AML-193 (cell line): ENCODE data around the gene SLC15A4.
A peak's percentile ranks its signal among the peaks of the same experiment; 100 is the strongest.
"Not testable (repeated sequence)": the region's sequence is repeated elsewhere in the genome, so short reads cannot be mapped to it uniquely, and the experiment has no call there.

ENCODE experiments used
- DNase-seq, 2 experiments: peaks; one replicate each; lab custom pipeline; 2025; lab: John Stamatoyannopoulos, UW

Gene SLC15A4

DNA sequence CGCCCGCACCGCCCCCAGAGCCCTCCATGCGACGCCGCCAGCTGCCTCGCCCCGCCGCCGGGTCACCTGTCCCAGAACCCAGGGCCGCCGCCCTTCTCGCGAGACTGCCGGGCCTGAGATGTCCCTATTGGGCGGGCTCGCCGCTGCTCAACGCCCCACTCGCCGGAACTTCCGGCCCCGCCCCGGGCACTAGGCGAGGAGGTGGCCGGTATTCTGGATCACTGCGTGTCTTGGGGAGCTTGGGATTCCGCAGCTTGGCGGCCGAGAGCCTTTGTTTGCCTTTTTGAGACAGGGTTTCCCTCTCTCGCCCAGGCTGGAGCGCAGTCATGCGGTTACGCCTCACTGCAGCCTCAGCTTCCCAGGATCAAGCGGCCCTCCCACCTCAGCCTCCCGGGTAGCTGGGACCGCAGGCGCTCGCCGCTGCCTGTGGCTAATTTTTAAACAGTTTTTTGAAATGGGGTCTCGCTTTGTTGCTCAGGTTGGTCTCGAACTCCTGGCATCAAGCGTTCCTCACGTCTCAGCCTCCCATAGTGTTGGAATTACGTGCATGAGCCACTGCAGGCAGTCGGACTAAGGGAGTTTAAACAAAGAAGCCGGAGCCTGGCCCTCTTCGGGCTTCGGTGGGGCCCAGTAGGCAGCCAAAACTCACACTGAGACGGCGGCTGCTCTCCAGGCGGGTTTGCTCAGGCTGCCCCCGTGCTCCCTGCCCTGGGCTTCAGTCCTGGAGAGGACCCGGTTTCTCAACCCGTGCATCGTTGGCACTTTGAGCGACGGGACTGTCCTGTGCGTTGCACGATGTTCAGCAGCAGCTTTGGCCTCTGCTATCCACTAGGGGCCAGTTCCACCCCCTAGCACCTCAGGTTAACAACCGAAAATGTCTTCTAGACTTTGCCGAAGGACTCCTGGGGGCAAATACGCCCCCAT lies at the start of gene SLC15A4:
SLC15A4 (minus strand) TSS at position 43 of the 924 bp plus-strand sequence; CDS start at position 28, 15 bp downstream.
- peak; percentile 84 to 86 for DNase-seq

DNA sequence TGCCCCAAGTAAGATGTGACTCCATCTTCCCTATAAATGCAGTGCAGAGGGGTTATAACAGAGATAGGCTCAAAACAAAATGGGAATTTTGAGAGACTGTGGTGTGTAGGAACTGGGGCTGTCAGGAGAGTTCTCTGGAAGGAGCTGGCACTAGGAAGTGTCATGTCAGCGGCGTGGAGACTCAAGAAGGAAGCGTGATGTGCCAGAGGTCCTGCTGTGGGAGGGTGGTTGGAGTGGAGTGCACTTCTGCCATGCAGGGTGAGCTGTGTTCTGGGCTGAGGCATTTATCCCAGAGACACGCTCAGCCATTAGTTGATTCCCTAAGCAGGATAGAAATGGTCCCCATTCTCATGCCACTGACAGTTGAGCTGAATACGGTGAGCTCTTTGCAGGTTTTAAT lies 48.5 kb upstream of the SLC15A4 start:
- no peak for DNase-seq

DNA sequence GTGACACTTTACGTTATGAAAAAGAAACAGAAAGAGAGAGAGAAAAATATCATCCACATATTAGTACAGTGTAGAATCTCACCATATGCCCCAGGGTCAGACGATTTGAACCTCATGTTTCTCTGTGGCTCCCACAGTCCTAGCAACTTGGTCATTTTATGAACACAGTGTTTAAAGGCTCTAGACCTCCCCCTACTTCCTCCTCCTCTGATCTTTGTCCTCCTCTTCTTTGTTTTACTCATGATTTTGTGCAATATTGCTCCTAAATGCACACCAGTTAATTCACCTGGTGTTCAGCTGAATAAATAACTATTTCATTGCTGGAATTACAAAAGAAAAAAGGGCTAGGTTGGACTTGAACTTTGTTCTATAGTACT lies 47.7 kb upstream of the SLC15A4 start:
- no peak for DNase-seq

DNA sequence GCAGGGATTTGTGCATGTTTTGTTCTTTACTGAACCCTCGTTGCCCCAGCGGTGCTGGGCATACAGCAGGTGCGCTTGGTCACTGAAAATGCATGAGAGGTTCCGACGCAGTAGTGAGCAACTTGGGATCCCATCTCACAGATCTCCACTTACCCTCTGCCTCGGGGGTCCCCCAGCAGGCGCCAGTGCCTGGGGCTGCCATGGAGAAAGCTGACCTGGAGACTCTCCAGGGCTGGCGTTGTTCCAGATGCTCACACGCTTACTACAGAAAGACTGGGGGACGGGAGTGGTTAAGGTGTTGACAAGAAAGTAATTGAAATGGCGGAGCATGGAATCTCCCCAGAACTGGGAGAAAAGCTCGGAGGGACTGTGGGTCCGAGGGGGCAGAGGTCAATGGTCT lies 43.7 kb upstream of the SLC15A4 start:
- no peak for DNase-seq

DNA sequence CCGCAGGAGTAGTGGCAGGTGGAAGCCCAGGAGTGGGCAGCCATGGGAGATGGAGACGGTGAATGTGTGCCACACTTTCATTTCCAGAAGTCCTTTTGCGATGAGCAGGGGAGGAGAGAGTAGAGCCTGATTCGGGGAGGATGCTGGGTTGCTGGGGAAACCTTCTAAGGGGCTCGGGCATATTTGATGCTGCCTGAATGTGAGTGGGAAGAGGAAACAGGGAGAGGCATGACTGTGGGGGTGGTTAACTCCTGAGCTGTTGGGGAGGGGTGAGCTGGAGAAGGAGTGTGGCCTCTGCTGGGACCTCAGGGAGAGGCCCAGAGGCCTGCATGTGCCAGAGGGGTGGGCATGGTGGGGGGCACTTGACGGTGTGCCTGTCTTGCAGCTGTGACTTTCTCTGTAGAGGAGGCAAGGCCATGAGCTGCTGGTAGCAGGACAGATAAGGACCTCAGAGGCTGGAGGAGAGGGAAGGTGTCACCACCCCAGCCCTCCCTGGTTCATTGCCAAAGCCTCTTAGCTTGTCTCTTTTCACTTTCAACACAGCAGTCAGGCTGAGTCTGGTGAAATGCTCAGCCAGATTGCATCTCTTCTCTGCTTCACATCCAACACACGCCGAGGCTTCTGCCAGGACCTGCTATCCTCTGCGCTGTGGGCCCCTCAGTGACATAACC lies 40.9 kb upstream of the SLC15A4 start:
- DNase-seq: no peak

DNA sequence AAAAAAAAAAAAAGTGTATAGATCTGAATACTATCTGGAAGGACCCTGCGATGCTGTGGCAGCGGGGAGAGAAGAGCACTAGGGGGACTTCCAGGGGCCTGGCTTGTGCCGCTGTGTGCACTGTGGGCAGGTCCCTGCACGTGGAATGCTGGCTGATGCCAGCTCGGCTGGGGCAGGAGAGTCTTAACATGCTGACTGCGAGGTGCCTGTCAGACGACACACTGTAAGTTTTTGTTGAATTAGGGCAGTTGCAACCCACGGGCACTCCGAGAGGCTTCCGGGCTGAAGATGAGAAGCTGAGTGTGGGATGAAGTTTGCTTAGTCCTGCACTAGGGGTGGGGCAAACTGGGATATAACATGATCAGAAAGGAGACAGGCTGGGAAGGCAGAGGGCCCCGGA lies 40.2 kb upstream of the SLC15A4 start:
- no peak for DNase-seq

DNA sequence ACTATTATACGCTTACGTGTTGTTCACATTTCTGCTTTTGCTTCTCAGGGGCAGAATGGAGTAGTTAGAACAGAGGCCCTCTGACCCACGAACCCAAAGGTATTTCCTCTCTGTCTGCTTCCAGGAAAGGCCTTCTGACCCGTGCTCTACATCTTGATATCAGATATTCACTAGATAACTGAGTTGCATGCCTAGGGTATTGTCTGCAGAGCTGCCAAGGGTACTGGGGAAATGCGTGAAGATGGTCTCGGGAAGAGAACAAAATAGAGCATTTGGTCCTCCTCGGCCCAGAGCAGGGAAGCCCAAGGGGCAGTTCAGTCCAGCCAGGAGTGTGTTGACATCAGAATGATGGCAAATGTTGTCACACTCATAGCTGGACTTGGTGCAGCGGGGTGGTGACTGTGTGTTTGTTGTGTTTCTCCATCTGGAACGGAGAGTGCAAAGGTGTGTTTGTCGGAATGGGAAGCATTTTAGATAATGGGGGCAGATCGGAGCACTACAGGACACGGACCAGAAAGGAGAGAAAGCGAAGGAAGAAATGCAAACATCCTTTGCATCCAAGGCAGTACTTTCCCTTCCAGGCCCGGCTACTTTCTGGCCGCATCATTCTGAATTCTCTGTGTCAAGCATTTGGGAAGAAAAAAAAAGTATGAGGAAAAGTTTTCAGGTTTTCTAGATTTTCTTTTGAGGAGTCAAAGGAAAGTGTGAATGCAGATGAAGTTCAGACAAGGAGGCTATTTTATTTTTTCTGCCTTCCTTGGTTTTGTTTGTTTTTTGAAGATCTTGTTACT lies 37.7 kb upstream of the SLC15A4 start:
- no peak for DNase-seq

DNA sequence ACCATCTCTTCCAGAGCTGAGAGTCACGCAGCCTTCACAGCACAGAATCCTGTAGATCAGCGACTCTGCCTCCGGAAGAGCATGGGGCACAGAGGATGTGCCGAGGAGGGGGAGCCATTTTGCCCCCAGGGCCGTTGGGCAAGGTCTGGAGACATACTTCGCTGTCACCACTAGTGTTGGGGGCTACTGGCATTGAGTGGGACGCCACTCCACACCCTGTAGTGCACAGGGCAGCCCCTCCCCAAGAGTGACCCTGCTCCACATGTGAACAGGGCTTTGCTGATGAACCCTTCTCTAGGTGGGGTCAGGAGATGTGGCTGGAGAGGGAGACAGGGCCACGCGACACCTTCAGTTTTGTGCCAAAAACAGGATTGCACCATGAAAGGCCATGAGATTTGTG lies 35.6 kb upstream of the SLC15A4 start:
- no peak for DNase-seq

DNA sequence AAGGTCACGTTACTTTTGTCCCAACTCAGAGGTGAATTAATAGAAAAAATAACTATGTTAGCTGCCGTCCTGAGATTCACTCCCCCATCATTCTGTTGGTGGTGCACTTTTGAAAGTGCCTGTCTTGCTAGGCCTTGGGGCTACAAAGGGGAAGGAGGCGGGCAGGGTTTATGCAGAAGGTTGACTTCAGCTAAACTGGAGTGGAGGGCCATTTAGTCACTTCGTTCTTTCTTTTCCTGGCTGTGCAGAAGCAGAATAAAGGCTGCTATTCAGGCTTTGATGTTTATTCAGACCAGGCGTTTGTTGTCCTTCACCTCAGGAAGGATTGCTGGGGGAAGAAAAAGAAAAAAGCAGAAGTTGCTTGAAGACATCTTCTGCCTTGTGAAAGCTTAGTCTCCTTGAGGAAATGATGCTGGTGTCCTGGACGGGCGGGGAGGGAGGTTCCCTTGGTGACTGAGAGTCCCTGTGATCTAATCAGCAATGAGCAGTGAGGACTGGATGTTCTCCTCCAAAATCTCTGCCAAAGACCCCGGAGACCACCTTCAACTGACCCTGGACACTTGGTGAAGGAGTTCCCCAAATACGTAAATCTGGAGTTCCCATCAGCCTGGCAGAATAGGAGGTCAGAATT lies 33.5 kb upstream of the SLC15A4 start:
- peak in 1 of 2 experiments; percentile 1 for DNase-seq

DNA sequence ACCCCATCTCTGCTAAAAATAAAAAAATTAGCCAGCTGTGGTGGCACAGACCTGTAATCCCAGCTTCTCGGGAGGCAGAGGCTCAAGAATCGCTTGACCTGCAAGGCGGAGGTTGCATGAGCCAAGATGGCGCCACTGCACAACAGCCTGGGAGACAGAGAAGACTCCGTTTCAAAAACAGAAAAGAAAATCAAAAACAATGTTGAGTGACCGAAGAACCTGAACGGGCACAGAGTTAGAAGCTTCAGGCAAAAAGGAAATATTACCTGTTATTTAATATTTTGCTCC lies 33.0 kb upstream of the SLC15A4 start:
- no peak for DNase-seq

DNA sequence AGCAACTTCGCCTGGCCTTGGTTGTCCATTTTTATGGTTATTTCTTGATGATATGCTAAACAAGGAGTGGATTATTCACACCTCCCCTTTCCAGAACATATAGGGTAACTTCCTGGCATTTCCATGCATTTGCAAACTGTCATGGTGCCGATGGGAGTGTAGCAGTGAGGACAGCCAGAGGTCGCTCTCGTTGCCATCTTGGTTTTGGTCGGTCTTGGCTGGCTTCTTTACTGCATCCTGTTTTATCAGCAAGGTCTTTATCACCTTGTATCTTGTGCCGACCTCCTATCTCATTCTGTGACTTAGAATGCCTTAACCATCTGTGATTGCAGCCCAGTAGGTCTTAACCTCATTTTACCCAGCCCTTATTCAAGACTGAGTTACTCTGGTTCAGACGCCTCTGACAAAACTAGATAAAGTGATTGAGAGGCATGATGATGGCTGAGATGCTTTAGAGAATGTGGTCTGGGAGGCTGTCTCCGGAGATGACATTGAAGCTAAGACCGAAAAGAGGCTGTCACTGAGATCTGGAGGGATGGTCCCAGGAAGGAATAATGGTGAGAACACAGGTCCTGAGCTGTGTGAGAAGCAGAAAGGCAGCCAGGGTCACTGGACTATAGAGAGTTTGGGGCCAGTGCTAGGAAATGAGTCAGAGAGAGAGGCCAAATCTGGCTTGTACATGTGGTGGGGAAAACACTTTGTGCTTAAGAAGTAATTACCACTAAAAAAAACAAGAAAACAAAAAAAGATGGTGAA lies 32.5 kb upstream of the SLC15A4 start:
- DNase-seq: no peak

DNA sequence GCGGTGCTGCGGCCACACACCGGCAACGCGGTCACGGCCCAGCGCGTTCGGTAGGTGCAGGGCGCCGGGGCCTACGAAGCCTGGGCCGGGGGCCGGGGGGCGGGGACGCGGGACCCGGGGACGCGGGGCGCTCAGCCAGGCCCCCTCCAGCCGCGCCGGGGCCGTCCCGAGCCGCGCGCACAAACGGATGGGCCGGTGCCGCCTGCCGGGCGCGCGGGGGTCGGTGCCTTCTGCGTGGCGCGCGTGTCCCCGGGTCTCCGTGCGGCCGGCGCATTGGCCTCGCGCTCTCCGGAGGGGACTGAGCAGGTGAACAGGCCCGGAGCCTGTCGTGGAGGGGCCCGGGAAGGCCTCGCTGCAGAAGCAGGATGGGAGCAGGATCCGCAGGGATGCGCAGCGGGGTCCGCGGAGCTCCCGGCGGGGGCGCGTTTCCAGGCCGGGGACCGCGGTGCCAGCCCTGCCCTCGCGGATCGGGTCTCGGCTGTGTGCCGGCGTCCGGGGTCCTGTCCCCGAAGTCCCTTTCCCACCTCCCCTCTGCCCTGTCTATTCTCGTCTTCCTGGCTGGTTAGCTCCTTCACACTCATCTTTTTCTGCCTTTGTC lies 29.9 kb upstream of the SLC15A4 start:
- DNase-seq: no peak

DNA sequence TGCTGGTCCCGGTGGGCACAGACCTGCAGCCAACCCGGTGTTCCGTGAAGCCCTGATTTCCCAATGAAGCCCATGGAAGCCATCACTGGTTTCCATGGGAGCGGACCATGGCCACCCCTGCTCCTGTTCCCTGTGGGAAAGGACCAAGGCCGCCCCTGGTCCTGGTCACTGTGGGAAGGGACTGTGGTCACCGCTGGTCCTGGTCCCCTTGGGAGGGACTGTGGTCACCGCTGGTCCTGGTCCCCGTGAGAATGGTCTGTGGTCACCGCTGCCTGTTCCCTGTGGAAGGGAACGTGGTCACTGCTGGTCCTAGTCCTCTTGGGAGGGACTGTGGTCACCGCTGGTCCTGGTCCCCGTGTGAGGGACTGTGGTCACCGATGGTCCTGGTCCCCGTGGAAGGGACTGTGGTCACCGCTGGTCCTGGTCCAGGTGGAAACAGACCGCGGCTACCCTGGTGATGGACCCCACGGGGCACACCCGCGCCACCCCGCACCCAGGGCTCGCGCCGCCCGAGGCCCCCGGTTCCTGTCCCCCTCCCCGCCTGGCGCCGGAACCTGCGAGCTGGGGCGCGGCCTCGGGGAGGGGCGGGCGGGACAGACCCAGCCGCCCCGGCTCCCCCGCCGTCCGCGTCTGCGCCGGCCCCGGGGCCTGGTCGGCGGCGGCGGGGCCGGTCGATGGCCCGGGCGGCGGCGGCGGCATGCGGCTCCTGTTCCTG lies 29.3 kb upstream of the SLC15A4 start, which contains the start of gene GLT1D1:
GLT1D1 (plus strand) TSS at position 594 of the 715 bp plus-strand sequence; CDS start at position 698, 104 bp downstream.
- DNase-seq: no peak

DNA sequence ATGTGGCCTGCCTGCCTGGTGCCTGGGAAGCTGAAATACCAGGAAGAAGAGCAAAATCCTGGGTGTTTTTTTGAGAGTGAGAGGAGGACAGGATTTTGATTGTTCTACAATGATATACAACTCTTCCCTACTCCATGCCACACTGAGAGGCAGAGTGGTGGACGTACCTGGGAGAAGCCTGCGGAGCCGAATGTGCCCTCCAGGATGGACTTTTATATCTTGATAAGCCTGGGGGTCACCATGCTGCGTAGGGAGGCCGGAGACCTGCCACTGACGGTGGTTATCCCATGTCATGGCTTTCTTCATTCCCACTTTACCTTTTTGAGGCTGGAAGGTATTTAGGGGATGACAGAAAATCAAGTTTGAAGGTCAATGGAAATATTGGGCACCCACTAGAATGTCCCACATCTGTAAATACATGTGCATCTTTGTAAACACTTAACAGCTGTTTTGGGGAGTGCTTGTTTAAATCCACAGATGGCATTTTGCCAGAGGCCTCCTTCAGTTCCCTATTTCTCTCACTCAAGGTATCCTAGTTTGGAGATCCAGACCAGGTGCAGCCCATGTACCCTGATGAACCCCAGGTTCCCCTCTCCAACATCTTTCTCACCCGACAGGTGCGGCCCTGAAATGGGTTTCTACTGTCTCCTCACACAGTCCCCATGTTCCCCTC lies 28.4 kb upstream of the SLC15A4 start:
- no peak for DNase-seq

DNA sequence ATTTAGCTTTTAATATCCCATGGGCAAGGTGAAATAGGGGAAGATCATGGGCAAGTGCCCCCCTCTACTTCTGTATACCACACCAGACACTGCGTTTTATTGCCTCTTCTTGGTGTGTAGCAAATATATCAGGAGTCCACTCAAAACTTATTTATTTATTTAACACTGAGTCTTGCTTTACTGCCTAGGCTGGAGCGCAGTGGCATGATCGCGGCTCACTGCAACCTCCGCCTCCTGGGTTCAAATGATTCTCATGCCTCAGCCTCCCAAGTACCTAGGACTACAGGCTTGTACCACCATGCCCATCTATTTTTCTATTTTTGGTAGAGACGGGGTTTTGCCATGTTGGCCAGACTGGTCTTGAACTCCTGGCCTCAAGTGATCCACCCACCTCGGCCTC lies 27.7 kb upstream of the SLC15A4 start:
- not testable (repeated sequence) for DNase-seq

DNA sequence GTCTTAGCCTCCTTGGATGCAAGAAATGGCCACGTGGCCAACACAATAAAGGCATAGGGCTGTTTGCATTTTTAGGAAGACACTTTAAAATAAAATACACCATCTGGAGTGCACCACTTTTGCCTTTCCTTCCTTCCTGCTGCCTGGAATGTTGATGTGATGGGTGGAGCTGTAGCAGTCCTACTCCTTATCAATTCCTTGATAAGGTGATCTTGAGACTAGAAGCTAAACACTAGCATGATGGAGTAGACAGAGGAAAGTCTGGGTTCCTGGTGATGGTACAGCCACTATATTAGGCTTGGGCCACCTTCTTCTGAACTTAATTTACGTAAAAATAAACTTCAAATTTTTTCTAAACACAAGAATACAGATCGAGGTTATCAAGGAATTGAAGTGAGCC lies 26.6 kb upstream of the SLC15A4 start:
- no peak for DNase-seq

DNA sequence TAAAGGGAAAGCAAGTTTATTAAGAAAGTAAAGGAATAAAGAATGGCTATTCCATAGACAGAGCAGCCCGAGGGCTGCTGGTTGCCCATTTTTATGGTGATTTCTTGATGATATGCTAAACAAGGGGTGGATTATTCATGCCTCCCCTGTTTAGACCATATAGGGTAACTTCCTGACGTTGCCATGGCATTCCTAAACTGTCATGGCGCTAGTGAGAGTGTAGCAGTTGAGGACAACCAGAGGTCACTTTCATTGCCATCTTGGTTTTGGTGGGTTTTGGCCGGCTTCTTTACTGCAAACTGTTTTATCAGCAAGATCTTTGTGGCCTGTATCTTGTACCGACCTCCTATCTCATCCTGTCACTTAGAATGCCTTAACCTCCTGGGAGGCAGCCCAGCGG lies 26.0 kb upstream of the SLC15A4 start:
- DNase-seq: not testable (repeated sequence)

DNA sequence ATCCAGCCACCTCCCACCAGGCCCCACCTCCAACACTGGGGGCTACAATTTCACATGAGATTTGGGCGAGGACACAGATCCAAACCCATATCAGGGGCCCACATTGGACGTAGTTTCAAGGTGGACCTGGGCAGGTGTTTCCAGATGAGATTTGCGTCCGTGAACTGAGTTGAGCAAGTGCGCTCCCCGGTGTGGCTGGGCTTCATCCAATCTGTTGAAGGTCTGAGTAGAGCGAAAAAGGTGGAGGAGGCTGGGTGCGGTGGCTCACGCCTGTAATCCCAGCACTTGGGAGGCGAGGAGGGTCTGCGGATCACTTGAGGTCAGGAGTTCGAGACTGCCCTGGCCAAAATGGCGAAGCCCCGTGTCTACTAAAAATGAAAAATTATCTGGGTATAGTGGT lies 24.6 kb upstream of the SLC15A4 start:
- DNase-seq: no peak

DNA sequence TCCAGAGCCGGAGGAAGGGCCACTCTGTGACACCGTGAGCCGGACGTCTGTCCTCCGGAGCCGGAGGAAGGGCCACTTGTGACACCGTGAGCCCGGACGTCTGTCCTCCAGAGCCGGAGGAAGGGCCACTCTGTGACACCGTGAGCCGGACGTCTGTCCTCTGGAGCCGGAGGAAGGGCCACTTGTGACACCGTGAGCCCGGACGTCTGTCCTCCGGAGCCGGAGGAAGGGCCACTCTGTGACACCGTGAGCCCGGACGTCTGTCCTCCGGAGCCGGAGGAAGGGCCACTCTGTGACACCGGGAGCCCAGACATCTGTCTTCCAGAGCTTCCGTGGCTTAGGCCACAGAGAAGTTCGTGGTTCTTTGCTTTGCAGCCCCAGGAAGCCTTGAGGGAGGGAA lies 22.9 kb upstream of the SLC15A4 start:
- not testable (repeated sequence) for DNase-seq
